Measurements from ENCODE around the gene PIAS2.
"Not testable (repeated sequence)": the region's sequence is repeated elsewhere in the genome, so short reads cannot be mapped to it uniquely, and the experiment has no call there.

PIAS2 gene

GRCh38 chr18:46883180-46883579 is 34.1 kb downstream of the PIAS2 start:
- H3K4me3 ChIP-seq (ENCODE audit: low read depth, low read length), result no peak overlapping the region
- TF ChIP-seq, protein P1, sequence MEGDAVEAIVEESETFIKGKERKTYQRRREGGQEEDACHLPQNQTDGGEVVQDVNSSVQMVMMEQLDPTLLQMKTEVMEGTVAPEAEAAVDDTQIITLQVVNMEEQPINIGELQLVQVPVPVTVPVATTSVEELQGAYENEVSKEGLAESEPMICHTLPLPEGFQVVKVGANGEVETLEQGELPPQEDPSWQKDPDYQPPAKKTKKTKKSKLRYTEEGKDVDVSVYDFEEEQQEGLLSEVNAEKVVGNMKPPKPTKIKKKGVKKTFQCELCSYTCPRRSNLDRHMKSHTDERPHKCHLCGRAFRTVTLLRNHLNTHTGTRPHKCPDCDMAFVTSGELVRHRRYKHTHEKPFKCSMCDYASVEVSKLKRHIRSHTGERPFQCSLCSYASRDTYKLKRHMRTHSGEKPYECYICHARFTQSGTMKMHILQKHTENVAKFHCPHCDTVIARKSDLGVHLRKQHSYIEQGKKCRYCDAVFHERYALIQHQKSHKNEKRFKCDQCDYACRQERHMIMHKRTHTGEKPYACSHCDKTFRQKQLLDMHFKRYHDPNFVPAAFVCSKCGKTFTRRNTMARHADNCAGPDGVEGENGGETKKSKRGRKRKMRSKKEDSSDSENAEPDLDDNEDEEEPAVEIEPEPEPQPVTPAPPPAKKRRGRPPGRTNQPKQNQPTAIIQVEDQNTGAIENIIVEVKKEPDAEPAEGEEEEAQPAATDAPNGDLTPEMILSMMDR (conservative IDR thresholded peaks at IDR 0.05; ENCODE audit: low read depth, low read length), result no peak

GRCh38 chr18:46877329-46877987 is 39.8 kb downstream of the PIAS2 start:
- TF ChIP-seq, protein P1 (conservative IDR thresholded peaks at IDR 0.05; ENCODE audit: low read depth, low read length), result no peak

More at GRCh38 chr18:46883180-46883579, 34.1 kb downstream of the PIAS2 start:
- DNase-seq (ENCODE audit: low read depth), result no peak

GRCh38 chr18:46868169-46868921 is 49.0 kb downstream of the PIAS2 start:
- no peak overlapping the region for H3K4me3 ChIP-seq (ENCODE audit: low read depth, low read length)
- TF ChIP-seq, protein P1 (conservative IDR thresholded peaks at IDR 0.05; ENCODE audit: low read depth, low read length), result no peak
- no peak for DNase-seq (ENCODE audit: low read depth)

More at GRCh38 chr18:46877329-46877987, 39.8 kb downstream of the PIAS2 start:
- DNase-seq (ENCODE audit: low read depth), result no peak
- no peak overlapping the region for H3K4me3 ChIP-seq (ENCODE audit: low read depth, low read length)

DNA sequence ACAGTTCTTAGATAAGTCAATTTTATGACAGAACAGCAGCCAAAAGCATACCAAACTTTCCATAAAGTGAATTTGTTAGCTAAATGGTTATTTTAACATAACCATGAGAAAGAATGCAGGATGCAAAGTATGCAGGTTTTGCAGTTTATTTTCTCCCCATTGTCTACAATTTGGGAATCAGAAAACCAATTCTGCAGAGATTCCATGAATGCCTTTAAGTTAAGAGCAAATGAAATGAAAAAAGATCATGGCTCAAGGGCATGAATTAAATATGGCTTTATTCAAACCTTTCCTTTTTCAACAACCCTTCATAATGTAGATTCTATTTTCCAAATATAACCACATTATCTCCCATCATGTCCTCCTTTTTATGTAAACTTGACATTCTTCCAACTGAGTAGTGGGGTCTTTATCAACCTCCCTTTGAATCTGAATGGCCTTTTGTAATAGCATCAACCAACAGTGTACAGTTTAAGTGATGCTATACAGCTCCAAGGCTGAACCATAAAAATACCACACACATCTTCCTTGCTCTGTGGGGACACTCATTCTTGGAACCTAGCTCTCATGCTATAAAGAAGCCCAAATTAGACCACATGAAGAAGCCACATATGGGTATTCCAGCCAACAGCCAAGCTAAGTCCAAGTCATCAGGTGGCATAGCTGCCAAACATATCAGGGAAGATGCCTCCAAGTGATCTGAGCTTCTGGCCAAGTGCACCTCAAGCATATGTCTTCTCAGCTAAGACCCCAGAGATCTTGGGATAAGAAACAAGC is 49.8 kb downstream of the PIAS2 start:
- DNase-seq (ENCODE audit: low read depth), result no peak
- TF ChIP-seq, protein P1 (conservative IDR thresholded peaks at IDR 0.05; ENCODE audit: low read depth, low read length), result no peak
- H3K4me3 ChIP-seq (ENCODE audit: low read depth, low read length), result no peak overlapping the region

GRCh38 chr18:46866523-46866922 is 50.8 kb downstream of the PIAS2 start:
- H3K4me3 ChIP-seq (ENCODE audit: low read depth, low read length), result no peak overlapping the region
- DNase-seq (ENCODE audit: low read depth), result no peak
- TF ChIP-seq, protein P1 (conservative IDR thresholded peaks at IDR 0.05; ENCODE audit: low read depth, low read length), result no peak

DNA sequence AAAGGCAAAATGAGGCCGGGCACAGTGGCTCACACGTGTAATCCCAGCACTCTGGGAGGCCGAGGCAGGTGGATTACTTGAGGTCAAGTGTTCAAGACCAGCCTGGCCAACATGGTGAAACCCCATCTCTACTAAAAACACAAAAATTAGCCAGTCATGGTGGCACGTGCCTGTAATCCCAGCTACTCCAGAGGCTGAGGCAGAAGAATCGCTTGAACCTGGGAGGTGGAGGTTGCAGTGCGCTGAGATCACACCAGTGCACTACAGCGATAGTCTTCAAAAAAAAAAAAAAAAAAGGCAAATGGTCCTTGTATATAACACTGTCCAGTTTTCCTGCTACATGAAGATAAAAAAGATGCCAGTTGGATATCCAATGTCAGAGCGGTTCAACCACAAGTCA is 52.1 kb downstream of the PIAS2 start:
- DNase-seq (ENCODE audit: low read depth); H3K4me3 ChIP-seq (ENCODE audit: low read depth, low read length): not testable (repeated sequence)

DNA sequence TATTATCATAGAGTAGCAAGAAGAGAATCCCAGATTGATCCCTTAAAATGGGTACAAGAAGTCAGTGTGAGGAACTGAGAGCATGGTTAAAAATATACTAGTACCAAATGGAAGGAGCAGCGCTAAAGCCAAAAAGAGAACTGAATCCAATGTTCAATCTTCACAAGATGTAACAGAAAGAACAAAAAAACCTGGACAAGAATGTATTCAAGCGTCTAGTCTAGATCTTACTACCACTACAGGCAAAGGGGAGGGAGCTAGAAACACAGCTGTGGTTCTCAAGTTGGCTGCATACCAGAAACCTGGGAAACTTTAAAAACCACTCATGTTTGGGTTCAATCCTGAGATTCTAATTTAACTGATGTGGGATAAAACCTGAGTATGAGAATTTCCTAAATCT is 57.5 kb downstream of the PIAS2 start:
- no peak overlapping the region for H3K4me3 ChIP-seq (ENCODE audit: low read depth, low read length)
- peak; percentile 62 for DNase-seq (ENCODE audit: low read depth)
- TF ChIP-seq, protein P1 (conservative IDR thresholded peaks at IDR 0.05; ENCODE audit: low read depth, low read length), result no peak
